Caco-2 (cell line): Measurements from ENCODE around the gene HSPA4L. TPM values are rescaled to one million over a fixed set of nuclear protein-coding genes. Genes with fewer than 3 reads are reported as not detected.

Experiments
- BruUV-seq: library from RNA; stranded (reverse); fragments of 400-500 nt; replicated peaks from 2 replicates; lab custom pipeline; 2021; lab: Mats Ljungman, UMichigan
- CTCF ChIA-PET: fragments of 300-600 bp; sonication (Branson Sonifier 250); formaldehyde crosslinking; loops from one replicate; lab custom pipeline; 2022; ENCODE audit warnings: antibody characterized with exemption; lab: Charles Lee
- POLR2A ChIA-PET: fragments of 300-600 bp; sonication (Branson Sonifier 250); formaldehyde crosslinking; loops from one replicate; lab custom pipeline; 2022; ENCODE audit warnings: antibody characterized with exemption; lab: Charles Lee
- DNase-seq, 2 experiments: peaks; one replicate each; pipeline versions ENCODE4 v3.0.0 to v3.0.0-alpha.2; 2020 to 2022
- H3K27me3 ChIP-seq: replicated peaks from 2 replicates; pipeline ENCODE4 v1.6.0; 2011; ENCODE audit warnings: low read length; ENCODE audit not compliant: control insufficient read depth, insufficient read depth
- H3K36me3 ChIP-seq: 2 replicates; pipeline ENCODE4 v1.5.1; 2011; ENCODE audit warnings: low read length; ENCODE audit not compliant: control insufficient read depth, insufficient read depth
- H3K4me1 ChIP-seq: fragments of 250-450 bp; sonication (Bioruptor Pico); 2 replicates; pipeline ENCODE4 v1.5.1; 2020; ENCODE audit warnings: mild to moderate bottlenecking
- H3K4me3 ChIP-seq: 2 replicates; pipeline ENCODE4 v1.5.1; 2011; ENCODE audit warnings: low read depth, mild to moderate bottlenecking, control low read depth, low read length
- H3K9me3 ChIP-seq: fragments of 250-450 bp; sonication (Bioruptor Pico); 2 replicates; pipeline ENCODE4 v1.5.1; 2020; ENCODE audit warnings: mild to moderate bottlenecking, moderate library complexity
- H3K27ac Mint-ChIP-seq: one replicate; pipeline ENCODE4 v1.8.0; 2022; ENCODE audit warnings: mixed read lengths; ENCODE audit not compliant: unreplicated experiment
- H3K27me3 Mint-ChIP-seq: one replicate; pipeline ENCODE4 v1.8.0; 2022; ENCODE audit warnings: mixed read lengths; ENCODE audit not compliant: insufficient read depth, unreplicated experiment
- H3K36me3 Mint-ChIP-seq: one replicate; pipeline ENCODE4 v1.8.0; 2022; ENCODE audit warnings: mild to moderate bottlenecking, mixed read lengths; ENCODE audit not compliant: insufficient read depth, unreplicated experiment
- H3K4me1 Mint-ChIP-seq: one replicate; pipeline ENCODE4 v1.8.0; 2022; ENCODE audit warnings: low read depth, mixed read lengths; ENCODE audit not compliant: unreplicated experiment
- H3K4me3 Mint-ChIP-seq: one replicate; pipeline ENCODE4 v1.8.0; 2022; ENCODE audit warnings: mild to moderate bottlenecking, moderate library complexity, mixed read lengths; ENCODE audit not compliant: unreplicated experiment
- H3K9me3 Mint-ChIP-seq: one replicate; pipeline ENCODE4 v1.8.0; 2022; ENCODE audit warnings: mixed read lengths; ENCODE audit not compliant: unreplicated experiment
- CTCF ChIP-seq, 2 experiments: fragments of 200-600 bp in 1 of 2; IDR thresholded peaks; 1 replicate in 1 of 2; 2 replicates in 1 of 2; pipeline versions ENCODE4 v1.5.1 to v1.8.0; 2011 to 2022; ENCODE audit warnings: antibody characterized with exemption in 1 of 2, control low read depth in 1 of 2, inconsistent platforms in 1 of 2, low read depth in 1 of 2, low read length in 1 of 2, mild to moderate bottlenecking in 1 of 2, moderate library complexity in 1 of 2; ENCODE audit not compliant: insufficient read depth in 1 of 2, severe bottlenecking in 1 of 2, unreplicated experiment in 1 of 2
- intact Hi-C: fragments of 100-400 bp; cut with micrococcal nuclease; formaldehyde crosslinking; loops from one replicate; pipeline ENCODE4 v1.10.0; 2022; ENCODE audit not compliant: unreplicated experiment
- total RNA-seq: library from RNA; stranded (reverse); gene quantifications from 2 replicates; pipeline ENCODE4 v1.2.3, GENCODE V29; 2022

Gene HSPA4L
- total RNA-seq, 1 experiment from 2014 or later = 3.6 TPM

- no peaks in the 10 kb centered on the region for H3K36me3 Mint-ChIP-seq
- TF ChIP-seq CTCF (IDR thresholded peaks at IDR 0.05; ENCODE audit: insufficient read depth in 1 of 2, low read depth in 1 of 2, low read length in 1 of 2, severe bottlenecking in 1 of 2, unreplicated experiment in 1 of 2) = no peak
- Histone ChIP-seq H3K4me3 (no peak overlapping the region), H3K27me3 (no peaks in the 10 kb centered on the region), H3K4me1 (no peaks in the 10 kb centered on the region), H3K36me3 (no peaks in the 10 kb centered on the region), H3K9me3 (no peaks in the 10 kb centered on the region; the same call in 1 of the 2 replicates)
- H3K27ac Mint-ChIP-seq = no peak overlapping the region
- H3K27me3 Mint-ChIP-seq = no peaks in the 10 kb centered on the region
- ChIA-PET POLR2A (no interaction called here), CTCF (no interaction called here)
- DNase-seq = no peak
- intact Hi-C loops = no loop called here
- no peak overlapping the region for H3K4me3 Mint-ChIP-seq
- no peaks in the 10 kb centered on the region for H3K4me1 Mint-ChIP-seq
- H3K9me3 Mint-ChIP-seq = no peaks in the 10 kb centered on the region
- no TSS peak for BruUV-seq
Observed at GRCh38 chr4:127793528-127793927, 11.4 kb downstream of the HSPA4L start.

- CTCF ChIA-PET = interaction anchor here (0.6 kb wide), 1 partner anchor 9 kb away, joined by 3 read pairs; no protein-coding TSS in a partner anchor
Observed at GRCh38 chr4:127799711-127800110, 17.6 kb downstream of the HSPA4L start.

GRCh38 chr4:127809173-127809800 is 27.2 kb downstream of the HSPA4L start:
- H3K4me3 ChIP-seq = no peak overlapping the region
- Mint-ChIP-seq H3K27me3 (no peaks in the 10 kb centered on the region), H3K9me3 (no peaks in the 10 kb centered on the region), H3K4me1 (no peaks in the 10 kb centered on the region), H3K27ac (no peak overlapping the region), H3K4me3 (no peak overlapping the region), H3K36me3 (no peaks in the 10 kb centered on the region)
- no peaks in the 10 kb centered on the region for H3K36me3 ChIP-seq
- peak in 1 of 2 experiments; percentile 20 for TF ChIP-seq CTCF (IDR thresholded peaks at IDR 0.05; ENCODE audit: insufficient read depth in 1 of 2, low read depth in 1 of 2, low read length in 1 of 2, severe bottlenecking in 1 of 2, unreplicated experiment in 1 of 2)
- BruUV-seq = no TSS peak
- POLR2A ChIA-PET = no interaction called here
- intact Hi-C loops = loop anchor here (1.0 to 10.0 kb wide), 2 partner anchors 156 to 246 kb away; partner anchors contain the start of genes ABHD18 and MFSD8
- H3K27me3 ChIP-seq = no peaks in the 10 kb centered on the region
- peak in 1 of 2 experiments; percentile 3 for DNase-seq
- CTCF ChIA-PET = interaction anchor here (0.6 to 0.9 kb wide), 2 partner anchors 9 to 156 kb away, joined by 3 read pairs; partner anchors contain the start of genes ABHD18 and MFSD8
- no peaks in the 10 kb centered on the region for H3K4me1 ChIP-seq
- H3K9me3 ChIP-seq = no peaks in the 10 kb centered on the region

More at GRCh38 chr4:127799711-127800110, 17.6 kb downstream of the HSPA4L start:
- Mint-ChIP-seq H3K27me3 (no peaks in the 10 kb centered on the region), H3K4me3 (no peak overlapping the region), H3K4me1 (no peaks in the 10 kb centered on the region), H3K36me3 (no peaks in the 10 kb centered on the region), H3K27ac (no peak overlapping the region), H3K9me3 (no peaks in the 10 kb centered on the region)
- intact Hi-C loops = loop anchor here (10.0 kb wide), 1 partner anchor 255 kb away; no protein-coding TSS in a partner anchor
- H3K27me3 ChIP-seq = no peaks in the 10 kb centered on the region
- no peak for DNase-seq
- no peaks in the 10 kb centered on the region for H3K36me3 ChIP-seq
- no TSS peak for BruUV-seq
- no peak for TF ChIP-seq CTCF (IDR thresholded peaks at IDR 0.05; ENCODE audit: insufficient read depth in 1 of 2, low read depth in 1 of 2, low read length in 1 of 2, severe bottlenecking in 1 of 2, unreplicated experiment in 1 of 2)
- no peak overlapping the region for H3K4me3 ChIP-seq
- no peaks in the 10 kb centered on the region; the same call in 1 of the 2 replicates for H3K9me3 ChIP-seq
- no peaks in the 10 kb centered on the region for H3K4me1 ChIP-seq
- POLR2A ChIA-PET = no interaction called here
